Measurements from ENCODE around the gene CAMK1D. TPM values are rescaled to one million over a fixed set of nuclear protein-coding genes. Genes with fewer than 3 reads are reported as not detected.
A peak's percentile ranks its signal among the peaks of the same experiment; 100 is the strongest.
"Not testable (repeated sequence)": the region's sequence is repeated elsewhere in the genome, so short reads cannot be mapped to it uniquely, and the experiment has no call there.

CAMK1D gene
- total RNA-seq, 1 donor from 2014 or later = 22.5 TPM

DNA sequence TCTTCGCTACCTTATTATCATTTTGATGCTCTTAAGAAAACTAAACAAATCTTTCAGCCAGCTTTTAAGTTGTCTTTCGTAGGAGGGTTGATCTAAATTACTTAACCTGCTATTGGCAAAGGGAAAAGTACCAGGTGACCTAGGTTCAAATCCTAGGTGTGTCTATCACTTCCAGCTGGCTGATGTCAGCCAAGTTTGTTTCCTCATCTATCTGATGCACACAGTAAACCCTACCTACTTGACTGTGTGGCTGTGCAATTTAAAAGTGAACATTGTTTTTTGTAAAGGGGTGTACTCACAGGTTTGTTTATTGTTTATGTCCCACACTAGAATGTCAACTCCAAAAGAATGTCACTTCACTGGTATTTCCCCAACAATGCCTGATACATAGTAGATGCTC lies 21.9 kb upstream of the CAMK1D start:
- Histone ChIP-seq H3K4me3 (no peak overlapping the region), H3K27ac (no peak overlapping the region), H3K27me3 (ENCODE audit: low read depth) (no peaks in the 10 kb centered on the region), H3K9me3 (no peaks in the 10 kb centered on the region), H3K4me1 (no peaks in the 10 kb centered on the region), H3K36me3 (no peaks in the 10 kb centered on the region)
- no peak for ATAC-seq
- DNase-seq = no peak
- no peak for TF ChIP-seq CTCF (IDR thresholded peaks at IDR 0.05)
- intact Hi-C loops (cut with DNase I) = no loop called here

DNA sequence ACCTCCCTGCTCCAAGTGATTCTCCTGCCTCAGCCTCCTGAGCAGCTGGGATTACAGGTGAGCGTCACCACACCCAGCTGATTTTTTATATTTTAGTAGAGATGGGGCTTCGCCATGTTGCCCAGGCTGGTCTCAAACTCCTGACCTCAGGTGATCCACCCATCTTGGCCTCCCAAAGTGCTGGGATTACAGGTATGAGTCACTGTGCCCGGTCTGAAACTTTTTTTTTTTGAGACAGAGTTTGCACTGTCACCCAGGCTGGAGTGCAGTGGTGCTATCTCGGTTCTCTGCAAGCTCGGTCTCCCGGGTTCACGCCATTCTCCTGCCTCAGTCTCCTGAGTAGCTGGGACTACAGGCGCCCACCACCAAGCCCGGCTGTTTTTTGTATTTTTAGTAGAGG lies 21.0 kb upstream of the CAMK1D start:
- H3K27me3 ChIP-seq (ENCODE audit: low read depth); intact Hi-C loops (cut with DNase I); DNase-seq: not testable (repeated sequence)

DNA sequence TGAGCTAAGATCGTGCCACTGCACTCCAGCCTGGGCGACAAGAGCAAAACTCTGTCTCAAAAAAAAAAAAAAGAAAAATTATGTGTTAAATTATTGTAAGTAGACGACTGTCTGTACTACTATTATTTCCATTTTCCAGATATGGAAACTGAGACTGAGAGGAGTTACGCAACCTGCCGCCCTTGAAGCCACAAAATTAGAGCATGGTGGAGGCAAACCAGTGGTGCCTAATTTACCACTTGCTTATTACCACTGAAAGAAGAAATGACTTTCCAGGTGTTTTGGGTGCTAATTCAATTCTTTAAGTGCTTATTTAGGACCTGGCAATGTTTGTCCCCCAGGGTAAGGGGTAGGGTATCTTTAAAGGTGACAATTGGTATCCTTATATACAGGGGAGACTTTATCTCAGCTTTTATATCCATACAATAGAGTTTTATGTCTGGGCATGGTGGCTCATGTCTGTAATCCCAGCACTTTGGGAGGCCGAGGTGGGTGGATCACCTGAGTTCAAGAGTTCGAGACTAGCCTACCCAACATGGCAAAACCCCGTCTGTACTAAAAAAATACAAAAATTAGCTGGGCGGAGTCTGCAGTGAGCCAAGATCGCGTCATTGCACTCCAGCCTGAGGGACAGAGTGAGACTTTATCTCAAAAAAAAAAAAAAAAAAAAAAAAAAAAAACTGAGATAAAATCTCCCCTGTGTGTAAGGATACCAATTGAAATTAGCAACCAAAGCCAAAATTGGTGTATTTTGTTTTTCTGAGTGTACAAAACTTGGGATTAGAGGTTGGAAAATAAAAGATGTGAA lies 16.6 kb upstream of the CAMK1D start:
- ATAC-seq (no peak), DNase-seq (no peak)
- H3K27me3 ChIP-seq (ENCODE audit: low read depth) = no peaks in the 10 kb centered on the region
- peaks cover 14% of the 10 kb centered on the region for H3K4me1 ChIP-seq
- no peaks in the 10 kb centered on the region for H3K36me3 ChIP-seq
- no peaks in the 10 kb centered on the region for H3K9me3 ChIP-seq
- no peak overlapping the region for H3K4me3 ChIP-seq
- no peak for TF ChIP-seq CTCF (IDR thresholded peaks at IDR 0.05)
- H3K27ac ChIP-seq = peak overlapping the region; percentile 44
- intact Hi-C loops (cut with DNase I) = no loop called here

More for the DNA sequence above, 21.0 kb upstream of the CAMK1D start:
- not testable (repeated sequence) for H3K9me3 ChIP-seq, H3K27ac ChIP-seq, ATAC-seq, H3K36me3 ChIP-seq, H3K4me1 ChIP-seq, H3K4me3 ChIP-seq

DNA sequence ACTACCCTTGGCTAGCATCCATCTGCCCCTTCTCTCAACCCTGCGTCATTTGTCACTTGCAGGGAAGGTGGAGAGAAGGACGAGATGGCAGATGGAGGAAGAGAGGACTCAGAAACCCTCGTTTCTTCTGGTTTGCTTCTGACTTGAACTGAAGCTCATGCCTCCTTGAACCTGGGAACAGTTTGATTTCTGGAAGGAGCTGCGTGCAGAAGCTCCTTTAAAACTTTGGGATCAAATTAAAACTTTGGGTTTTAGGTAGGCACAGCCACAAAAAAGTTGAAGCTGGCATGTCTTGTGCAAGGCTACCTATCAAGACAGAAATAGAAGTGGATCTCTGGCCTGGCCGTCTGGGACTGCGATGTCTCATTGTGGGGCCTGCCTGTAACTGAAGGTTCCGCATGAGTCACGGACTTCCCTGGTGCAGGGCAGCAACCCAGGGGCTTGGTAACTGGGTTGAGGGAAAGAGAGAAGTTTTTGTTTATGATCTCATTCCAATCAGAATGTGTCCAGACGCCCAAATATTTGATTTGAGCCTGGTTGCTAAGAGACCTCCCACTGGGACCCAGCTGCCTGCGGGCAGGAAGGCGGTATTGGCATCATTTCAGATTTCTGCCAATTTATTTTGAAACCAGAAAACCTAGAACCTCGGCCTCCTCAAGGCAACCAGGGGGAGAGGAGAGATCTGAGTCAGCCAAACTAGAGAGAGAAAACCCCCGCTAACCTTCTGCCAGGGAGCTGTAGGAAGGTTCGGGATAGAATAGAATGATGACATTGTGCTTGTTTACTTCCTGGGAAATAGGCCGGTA lies 15.8 kb upstream of the CAMK1D start:
- Histone ChIP-seq H3K27ac (peak overlapping the region; percentile 44), H3K27me3 (ENCODE audit: low read depth) (no peaks in the 10 kb centered on the region), H3K4me1 (peaks cover 14% of the 10 kb centered on the region), H3K4me3 (no peak overlapping the region), H3K9me3 (no peaks in the 10 kb centered on the region), H3K36me3 (no peaks in the 10 kb centered on the region)
- ATAC-seq (peak; percentile 93 to 96), DNase-seq (peak; percentile 77)
- intact Hi-C loops (cut with DNase I) = no loop called here
- no peak for TF ChIP-seq CTCF (IDR thresholded peaks at IDR 0.05)

- DNase-seq = no peak
- Histone ChIP-seq H3K4me3 (no peak overlapping the region), H3K36me3 (no peaks in the 10 kb centered on the region), H3K27me3 (ENCODE audit: low read depth) (no peaks in the 10 kb centered on the region), H3K4me1 (peaks cover 14% of the 10 kb centered on the region), H3K9me3 (no peaks in the 10 kb centered on the region), H3K27ac (peak overlapping the region; percentile 44)
- no peak for TF ChIP-seq CTCF (IDR thresholded peaks at IDR 0.05)
- intact Hi-C loops (cut with DNase I) = no loop called here
- no peak for ATAC-seq
Observed at GRCh38 chr10:12334186-12334530, 15.2 kb upstream of the CAMK1D start.

- intact Hi-C loops (cut with DNase I); DNase-seq; H3K9me3 ChIP-seq; H3K4me3 ChIP-seq; ATAC-seq; H3K27ac ChIP-seq; H3K36me3 ChIP-seq; H3K27me3 ChIP-seq (ENCODE audit: low read depth): not testable (repeated sequence)
- peaks cover 14% of the 10 kb centered on the region for H3K4me1 ChIP-seq
Observed at GRCh38 chr10:12335169-12335568, 14.2 kb upstream of the CAMK1D start.
